ENCODE results near the gene ATP6V0B. TPM values are rescaled to one million over a fixed set of nuclear protein-coding genes. Genes with fewer than 3 reads are reported as not detected.

Gene ATP6V0B
- total RNA-seq, 4 donors from 2014 or later = 87.5 to 218 (median 122) TPM

DNA sequence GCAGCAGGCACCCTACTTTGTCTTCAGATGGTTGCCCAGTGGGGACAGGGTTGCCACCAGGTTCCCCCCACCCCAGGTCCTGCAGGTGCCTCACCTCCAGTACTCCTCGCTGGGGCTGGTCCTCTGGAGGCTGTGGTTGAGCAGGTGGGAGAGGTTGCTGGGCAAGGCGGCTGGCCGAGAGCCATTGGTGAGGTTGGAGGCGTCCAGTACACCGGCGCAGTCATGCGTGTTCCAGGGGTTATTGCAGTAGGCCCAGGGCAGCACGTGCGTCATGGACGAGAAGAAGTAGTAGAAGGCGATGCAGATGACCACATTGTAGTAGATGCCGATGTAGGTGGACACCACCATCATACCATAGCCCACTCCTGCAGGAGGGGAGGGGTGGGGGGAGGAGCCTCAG is 33.5 kb downstream of the ATP6V0B start:
- peaks cover 0 to 24% (median 0%) of the 10 kb centered on the region in 4 donors for H3K4me1 ChIP-seq
- TF ChIP-seq, protein P1, sequence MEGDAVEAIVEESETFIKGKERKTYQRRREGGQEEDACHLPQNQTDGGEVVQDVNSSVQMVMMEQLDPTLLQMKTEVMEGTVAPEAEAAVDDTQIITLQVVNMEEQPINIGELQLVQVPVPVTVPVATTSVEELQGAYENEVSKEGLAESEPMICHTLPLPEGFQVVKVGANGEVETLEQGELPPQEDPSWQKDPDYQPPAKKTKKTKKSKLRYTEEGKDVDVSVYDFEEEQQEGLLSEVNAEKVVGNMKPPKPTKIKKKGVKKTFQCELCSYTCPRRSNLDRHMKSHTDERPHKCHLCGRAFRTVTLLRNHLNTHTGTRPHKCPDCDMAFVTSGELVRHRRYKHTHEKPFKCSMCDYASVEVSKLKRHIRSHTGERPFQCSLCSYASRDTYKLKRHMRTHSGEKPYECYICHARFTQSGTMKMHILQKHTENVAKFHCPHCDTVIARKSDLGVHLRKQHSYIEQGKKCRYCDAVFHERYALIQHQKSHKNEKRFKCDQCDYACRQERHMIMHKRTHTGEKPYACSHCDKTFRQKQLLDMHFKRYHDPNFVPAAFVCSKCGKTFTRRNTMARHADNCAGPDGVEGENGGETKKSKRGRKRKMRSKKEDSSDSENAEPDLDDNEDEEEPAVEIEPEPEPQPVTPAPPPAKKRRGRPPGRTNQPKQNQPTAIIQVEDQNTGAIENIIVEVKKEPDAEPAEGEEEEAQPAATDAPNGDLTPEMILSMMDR (IDR thresholded peaks at IDR 0.05) = no peak
- TF ChIP-seq POLR2A (IDR thresholded peaks at IDR 0.05) = no peak
- no peaks in the 10 kb centered on the region for H3K27me3 ChIP-seq
- no peaks in the 10 kb centered on the region for H3K36me3 ChIP-seq
- H3K4me3 ChIP-seq = no peak overlapping the region
- no peaks in the 10 kb centered on the region for H3K9me3 ChIP-seq
- no peak overlapping the region for H3K27ac ChIP-seq
- no peak for DNase-seq

DNA sequence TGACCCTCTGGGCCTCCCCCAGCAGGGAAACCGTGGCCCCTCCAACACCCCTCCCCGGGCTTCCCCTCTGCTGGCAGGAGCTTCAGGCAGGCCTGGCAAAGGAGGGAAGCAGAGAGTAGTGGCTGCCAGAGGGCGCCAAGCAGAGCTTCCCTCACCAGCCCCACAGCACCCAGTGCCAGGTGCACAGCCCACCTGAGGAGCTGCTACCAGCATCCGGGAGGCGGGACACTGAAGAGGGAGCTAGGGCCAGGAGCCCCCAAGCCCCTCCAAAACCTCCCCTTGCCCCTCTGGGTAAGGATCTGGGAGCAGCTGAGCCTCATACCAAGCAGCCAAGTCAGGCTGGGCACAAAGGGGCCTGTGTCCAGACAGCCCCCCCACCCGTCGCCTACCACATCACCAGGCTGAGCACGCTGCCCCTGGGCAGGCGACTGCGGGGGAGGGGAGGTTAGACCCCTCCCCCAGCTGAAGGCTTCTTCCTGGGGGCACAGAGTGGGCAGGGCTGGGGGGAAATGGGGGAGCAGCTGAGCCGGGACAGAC is 36.2 kb downstream of the ATP6V0B start:
- Histone ChIP-seq H3K4me1 (peaks cover 0 to 41% (median 0%) of the 10 kb centered on the region in 4 donors), H3K4me3 (no peak overlapping the region), H3K9me3 (no peaks in the 10 kb centered on the region), H3K36me3 (no peaks in the 10 kb centered on the region), H3K27me3 (no peaks in the 10 kb centered on the region), H3K27ac (no peak overlapping the region)
- TF ChIP-seq POLR2A (IDR thresholded peaks at IDR 0.05) = no peak
- DNase-seq = no peak

DNA sequence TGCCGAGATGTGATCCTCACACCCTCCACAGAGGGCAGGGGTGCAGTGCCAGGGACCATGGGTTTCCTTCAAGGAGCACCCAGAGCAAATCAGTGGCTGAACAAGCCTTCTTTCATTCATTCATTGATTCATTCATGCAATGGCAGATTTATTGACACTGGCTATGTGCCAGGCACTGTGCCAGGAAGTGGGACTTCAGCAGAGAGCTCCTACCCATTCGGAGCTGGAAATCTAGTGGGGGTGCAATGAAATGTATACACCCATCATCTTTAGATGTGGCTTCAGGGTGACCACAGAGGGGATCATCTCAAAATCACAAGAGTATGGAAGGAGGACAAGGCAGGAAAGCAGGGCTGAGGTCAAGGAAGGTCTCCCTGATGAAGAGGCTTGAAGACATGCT is 37.6 kb downstream of the ATP6V0B start:
- Histone ChIP-seq H3K36me3 (no peaks in the 10 kb centered on the region), H3K27me3 (no peaks in the 10 kb centered on the region), H3K9me3 (no peaks in the 10 kb centered on the region), H3K27ac (no peak overlapping the region), H3K4me3 (no peak overlapping the region), H3K4me1 (peaks cover 0 to 38% (median 0%) of the 10 kb centered on the region in 4 donors)
- DNase-seq = no peak
- no peak for TF ChIP-seq POLR2A (IDR thresholded peaks at IDR 0.05)
- TF ChIP-seq, protein P1 (IDR thresholded peaks at IDR 0.05) = no peak

DNA sequence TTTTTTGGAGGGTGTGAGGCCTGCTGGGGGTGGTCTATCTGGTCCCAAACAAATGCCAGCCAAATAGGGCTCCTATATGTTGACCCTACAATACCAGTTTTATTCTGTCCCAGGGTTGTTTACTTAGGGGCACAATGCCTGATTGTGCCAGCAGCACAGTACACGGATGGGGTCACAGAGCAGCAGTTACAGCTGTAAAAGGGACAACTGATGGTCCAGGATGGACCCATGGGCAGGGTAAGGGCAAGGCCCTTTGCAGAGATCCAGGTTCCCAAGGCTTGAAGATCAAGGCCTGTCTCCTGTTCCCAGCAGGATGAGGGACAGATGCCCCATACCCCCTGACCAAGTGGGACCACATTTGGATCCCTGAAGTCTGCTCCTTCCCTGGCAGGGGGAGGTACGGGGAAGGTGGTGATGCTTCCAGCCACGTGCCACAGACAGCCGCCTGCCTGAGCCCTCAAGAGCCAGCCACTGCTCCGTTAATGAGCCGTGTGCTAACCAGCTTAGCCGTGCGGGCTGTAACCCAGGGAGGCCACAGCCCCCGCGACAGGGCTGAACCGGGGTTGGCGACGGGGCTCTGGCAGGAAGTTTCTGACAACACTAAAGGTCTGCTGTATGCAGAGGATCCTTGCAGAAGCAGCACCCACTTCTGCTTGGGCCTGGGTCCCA is 38.3 kb downstream of the ATP6V0B start:
- TF ChIP-seq, protein P1 (IDR thresholded peaks at IDR 0.05) = no peak
- TF ChIP-seq POLR2A (IDR thresholded peaks at IDR 0.05) = no peak
- H3K4me1 ChIP-seq = peaks cover 0 to 38% (median 0%) of the 10 kb centered on the region in 4 donors
- no peak for DNase-seq
- H3K9me3 ChIP-seq = no peaks in the 10 kb centered on the region
- no peak overlapping the region for H3K27ac ChIP-seq
- H3K27me3 ChIP-seq = no peaks in the 10 kb centered on the region
- H3K4me3 ChIP-seq = no peak overlapping the region
- H3K36me3 ChIP-seq = no peaks in the 10 kb centered on the region

DNA sequence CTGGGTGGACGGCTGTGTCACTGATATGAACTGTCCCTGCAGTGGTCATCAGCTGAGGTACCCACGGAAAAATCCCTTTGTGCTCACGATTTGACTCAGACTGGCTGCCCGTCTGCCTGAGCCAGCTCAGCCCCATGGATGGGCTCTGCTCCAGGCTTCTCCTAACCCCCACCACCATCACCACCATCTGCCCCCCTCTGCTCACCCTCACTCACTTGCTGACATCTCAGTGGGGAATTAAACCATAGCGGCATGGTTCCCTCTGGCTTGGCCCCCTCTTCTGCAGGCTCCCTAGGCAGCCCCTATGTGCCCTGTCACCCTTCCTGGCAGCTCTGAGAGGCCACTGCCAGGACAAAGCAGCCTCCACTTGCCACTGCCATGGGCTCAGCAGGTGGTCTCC is 39.2 kb downstream of the ATP6V0B start:
- Histone ChIP-seq H3K27ac (peak overlapping the region in 2 of 4 donors; percentile 57 to 66), H3K4me3 (no peak overlapping the region), H3K4me1 (peaks cover 0 to 38% (median 0%) of the 10 kb centered on the region in 4 donors), H3K27me3 (no peaks in the 10 kb centered on the region), H3K9me3 (no peaks in the 10 kb centered on the region), H3K36me3 (no peaks in the 10 kb centered on the region)
- TF ChIP-seq, protein P1 (IDR thresholded peaks at IDR 0.05) = no peak
- TF ChIP-seq POLR2A (IDR thresholded peaks at IDR 0.05) = no peak
- no peak for DNase-seq

DNA sequence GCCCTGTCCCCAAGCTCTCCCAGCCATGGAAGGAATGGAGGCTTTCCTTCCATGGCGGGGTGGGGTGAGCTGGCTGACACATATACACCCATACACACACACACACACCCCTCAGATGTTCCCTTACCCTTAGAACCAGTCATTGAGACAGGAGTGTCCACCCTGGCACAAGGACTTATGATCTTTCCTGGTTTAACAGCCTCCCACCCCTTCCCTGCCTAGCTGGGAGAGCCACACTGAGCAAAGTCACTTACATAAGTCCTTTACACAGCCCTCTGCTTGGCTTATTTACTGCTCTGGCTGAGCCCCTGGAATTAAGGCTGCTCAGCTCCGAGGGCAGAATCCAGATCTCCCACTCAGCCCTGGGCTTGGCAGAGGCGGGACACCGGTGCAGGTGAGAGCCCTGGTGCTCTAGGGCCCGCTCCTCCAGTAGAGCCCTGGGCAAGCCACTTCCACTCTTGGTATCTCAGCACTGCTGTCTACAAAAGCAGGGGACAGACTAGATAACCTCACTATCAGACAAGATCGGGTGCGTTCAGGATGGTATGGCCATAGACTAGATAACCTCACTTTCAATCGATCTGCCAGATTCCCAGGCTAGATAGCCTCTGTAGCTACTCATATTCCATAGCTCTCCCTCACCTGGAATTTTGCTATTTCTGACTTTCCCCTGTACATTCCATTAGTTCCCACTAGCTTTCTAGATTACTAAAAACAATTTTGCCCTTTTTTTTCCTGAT is 39.8 kb downstream of the ATP6V0B start:
- no peak overlapping the region for H3K4me3 ChIP-seq
- no peaks in the 10 kb centered on the region for H3K36me3 ChIP-seq
- H3K9me3 ChIP-seq = no peaks in the 10 kb centered on the region
- H3K4me1 ChIP-seq = peaks cover 0 to 38% (median 0%) of the 10 kb centered on the region in 4 donors
- H3K27me3 ChIP-seq = no peaks in the 10 kb centered on the region
- TF ChIP-seq, protein P1 (IDR thresholded peaks at IDR 0.05) = no peak
- no peak for TF ChIP-seq POLR2A (IDR thresholded peaks at IDR 0.05)
- DNase-seq = no peak
- H3K27ac ChIP-seq = peak overlapping the region in 2 of 4 donors; percentile 57 to 66
